Upper lobe of left lung (tissue), 4 donors: ENCODE data around the gene MYOM3.

Experiments used
- CTCF ChIP-seq, 6 experiments: fragments of 450-650 bp in 4 of 6; fragments of 200-600 bp in 2 of 6; sonication (generic) in 2 of 6; IDR thresholded peaks; one replicate each; pipeline ENCODE4 v1.5.1; 2016 to 2019; ENCODE audit warnings: antibody characterized with exemption in 6 of 6
- EP300 ChIP-seq, 4 donors: sonication (generic); formaldehyde crosslinking; IDR thresholded peaks; one replicate each; pipeline ENCODE4 v1.5.1; 2017; ENCODE audit warnings: antibody characterized with exemption in 4 of 4, control low read depth in 2 of 4

GRCh38 chr1:24140741-24141181 is 28.8 kb upstream of the MYOM3 start:
- TF ChIP-seq CTCF (IDR thresholded peaks at IDR 0.05): no peak
- TF ChIP-seq EP300 (IDR thresholded peaks at IDR 0.05): no peak
